ENCODE results near the gene STMND1. TPM values are rescaled to one million over a fixed set of nuclear protein-coding genes. Genes with fewer than 3 reads are reported as not detected.
A peak's percentile ranks its signal among the peaks of the same experiment; 100 is the strongest.

The STMND1 gene
- total RNA-seq, 1 experiment from 2014 or later, result not detected

DNA sequence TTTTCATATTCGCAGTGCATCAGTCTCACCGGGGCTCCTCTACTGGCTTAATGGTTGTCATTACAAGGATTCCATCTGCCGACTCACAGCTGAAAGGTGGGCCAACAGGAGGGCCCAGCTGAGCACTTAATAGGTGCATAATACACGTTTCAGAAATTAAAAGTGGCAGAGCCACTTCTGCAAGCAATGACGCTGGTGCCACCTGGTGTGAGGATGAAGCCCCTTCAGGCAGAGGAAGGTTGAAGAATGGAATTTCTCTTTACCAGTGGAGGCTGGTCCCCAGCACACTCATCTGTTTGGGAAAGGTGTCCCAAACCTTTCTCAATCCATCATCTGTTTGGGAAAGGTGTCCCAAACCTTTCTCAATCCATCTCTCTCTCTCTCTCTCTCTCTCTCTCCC is 8.2 kb upstream of the STMND1 start:
- Histone ChIP-seq H3K23me2 (ENCODE audit: insufficient read length, low read depth, low read length, poor library complexity, severe bottlenecking) (no peaks in the 10 kb centered on the region), H3K14ac (ENCODE audit: insufficient read depth, low read length) (no peak overlapping the region), H2BK20ac (ENCODE audit: low read depth, low read length, poor library complexity, severe bottlenecking) (no peak overlapping the region), H2BK12ac (ENCODE audit: insufficient read length, low read depth, low read length) (no peak overlapping the region), H3K4me2 (ENCODE audit: insufficient read depth, insufficient read length, low read length) (no peak overlapping the region), H4K5ac (ENCODE audit: insufficient read length, low read depth, low read length) (no peak overlapping the region), H4K91ac (ENCODE audit: insufficient read length, low read depth, low read length) (no peak overlapping the region), H3K23ac (ENCODE audit: insufficient read length, low read depth, low read length) (no peak overlapping the region), H3K56ac (ENCODE audit: insufficient read length, low read depth, low read length) (no peak overlapping the region), H3K79me2 (ENCODE audit: insufficient read depth, low read length) (no peaks in the 10 kb centered on the region), H2AFZ (ENCODE audit: low read length) (no peak overlapping the region), H2BK15ac (ENCODE audit: low read depth, low read length) (no peak overlapping the region), H3K27ac (ENCODE audit: insufficient read length, low read depth, low read length) (no peak overlapping the region), H3K79me1 (ENCODE audit: insufficient read depth, low read depth, low read length, poor library complexity, severe bottlenecking) (no peaks in the 10 kb centered on the region), H4K20me1 (ENCODE audit: control insufficient read depth, insufficient read depth, insufficient read length) (no peaks in the 10 kb centered on the region), H3T11ph (ENCODE audit: low read length) (no peak overlapping the region), H2BK120ac (ENCODE audit: low read depth, low read length, poor library complexity, severe bottlenecking) (no peak overlapping the region), H4K8ac (replicated peaks; ENCODE audit: insufficient read length, low read depth, low read length) (no peak overlapping the region), H2AK5ac (ENCODE audit: insufficient read length, low read length) (no peak overlapping the region), H3K18ac (ENCODE audit: insufficient read length, low read depth, low read length) (no peak overlapping the region), H3K9me3 (ENCODE audit: control insufficient read depth, low read depth, low read length) (no peaks in the 10 kb centered on the region), H3K4ac (ENCODE audit: low read depth, low read length) (no peak overlapping the region), H2BK5ac (ENCODE audit: insufficient read length, low read length) (no peak overlapping the region), H3K9ac (ENCODE audit: extremely low read depth, insufficient read length, low read length) (no peak overlapping the region), H3K27me3 (ENCODE audit: insufficient read depth, low read length) (no peaks in the 10 kb centered on the region), H3K4me1 (ENCODE audit: insufficient read depth, low read length) (no peaks in the 10 kb centered on the region; the same call in 1 of the 2 replicates)
- peak; percentile 40 for DNase-seq
- no CpG with 5 or more reads among the region's 5 CpGs for WGBS (ENCODE audit: extremely low coverage, insufficient read length, low lambda C conversion rate)
- Mint-ChIP-seq H3K27ac (no peak overlapping the region), H3K4me3 (no peak overlapping the region), H3K27me3 (ENCODE audit: low read depth) (peaks cover 3% of the 10 kb centered on the region), H3K4me1 (peaks cover 4 to 11% of the 10 kb centered on the region in 2 experiments; a peak in 3 of 4 replicates), H3K36me3 (ENCODE audit: insufficient read depth in 1 of 3, low read depth in 3 of 3) (no peaks in the 10 kb centered on the region), H3K9me3 (peaks cover 0 to 7% of the 10 kb centered on the region in 2 experiments; a peak in 3 of 5 replicates)
- TF ChIP-seq, protein P1, sequence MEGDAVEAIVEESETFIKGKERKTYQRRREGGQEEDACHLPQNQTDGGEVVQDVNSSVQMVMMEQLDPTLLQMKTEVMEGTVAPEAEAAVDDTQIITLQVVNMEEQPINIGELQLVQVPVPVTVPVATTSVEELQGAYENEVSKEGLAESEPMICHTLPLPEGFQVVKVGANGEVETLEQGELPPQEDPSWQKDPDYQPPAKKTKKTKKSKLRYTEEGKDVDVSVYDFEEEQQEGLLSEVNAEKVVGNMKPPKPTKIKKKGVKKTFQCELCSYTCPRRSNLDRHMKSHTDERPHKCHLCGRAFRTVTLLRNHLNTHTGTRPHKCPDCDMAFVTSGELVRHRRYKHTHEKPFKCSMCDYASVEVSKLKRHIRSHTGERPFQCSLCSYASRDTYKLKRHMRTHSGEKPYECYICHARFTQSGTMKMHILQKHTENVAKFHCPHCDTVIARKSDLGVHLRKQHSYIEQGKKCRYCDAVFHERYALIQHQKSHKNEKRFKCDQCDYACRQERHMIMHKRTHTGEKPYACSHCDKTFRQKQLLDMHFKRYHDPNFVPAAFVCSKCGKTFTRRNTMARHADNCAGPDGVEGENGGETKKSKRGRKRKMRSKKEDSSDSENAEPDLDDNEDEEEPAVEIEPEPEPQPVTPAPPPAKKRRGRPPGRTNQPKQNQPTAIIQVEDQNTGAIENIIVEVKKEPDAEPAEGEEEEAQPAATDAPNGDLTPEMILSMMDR (conservative IDR thresholded peaks at IDR 0.05), result peak; percentile 57
